Right atrium auricular region (tissue), 2 donors: ENCODE data around the gene RNF40. TPM values are rescaled to one million over a fixed set of nuclear protein-coding genes. Genes with fewer than 3 reads are reported as not detected.

ENCODE experiments used
- DNase-seq: peaks from one replicate; pipeline ENCODE4 v3.0.0-alpha.2; 2019; ENCODE audit warnings: low spot score
- H3K27ac ChIP-seq, 2 donors: fragments of 200-600 bp; sonication (generic); 1 replicate in 1 of 2; 2 replicates in 1 of 2; pipeline ENCODE4 v1.5.1; 2016 to 2019
- H3K27me3 ChIP-seq, 2 donors: fragments of 200-600 bp; sonication (generic); one replicate each; pipeline versions ENCODE4 v1.5.1 to v1.6.0; 2017 to 2019
- H3K36me3 ChIP-seq: fragments of 200-600 bp; sonication (generic); one replicate; pipeline ENCODE4 v1.5.1; 2016
- H3K4me1 ChIP-seq, 2 donors: fragments of 200-600 bp; sonication (generic); one replicate each; pipeline versions ENCODE4 v1.5.1 to v1.6.0; 2017 to 2019
- H3K4me3 ChIP-seq, 2 donors: fragments of 200-600 bp; sonication (generic); 1 replicate in 1 of 2; 2 replicates in 1 of 2; pipeline ENCODE4 v1.5.1; 2017 to 2019; ENCODE audit warnings: mild to moderate bottlenecking in 1 of 2, moderate library complexity in 1 of 2
- H3K9me3 ChIP-seq, 2 donors: fragments of 200-600 bp; sonication (generic); one replicate each; pipeline ENCODE4 v1.5.1; 2019
- total RNA-seq, 2 donors: library from RNA; depleted of rRNA; stranded (reverse); fragments of >200 nt; gene quantifications; one replicate each; pipeline ENCODE4 v1.1.0, GENCODE V29; 2016
- TF ChIP-seq, protein P1 (sequence below), 2 donors: fragments of 200-600 bp; sonication (generic); IDR thresholded peaks; one replicate each; pipeline ENCODE4 v1.5.1; 2019; ENCODE audit warnings: antibody characterized with exemption in 2 of 2

The RNF40 gene
- total RNA-seq, 2 donors from 2014 or later, result 48.5 to 59.5 TPM

GRCh38 chr16:30778549-30779244 is 16.6 kb downstream of the RNF40 start:
- TF ChIP-seq, protein P1, sequence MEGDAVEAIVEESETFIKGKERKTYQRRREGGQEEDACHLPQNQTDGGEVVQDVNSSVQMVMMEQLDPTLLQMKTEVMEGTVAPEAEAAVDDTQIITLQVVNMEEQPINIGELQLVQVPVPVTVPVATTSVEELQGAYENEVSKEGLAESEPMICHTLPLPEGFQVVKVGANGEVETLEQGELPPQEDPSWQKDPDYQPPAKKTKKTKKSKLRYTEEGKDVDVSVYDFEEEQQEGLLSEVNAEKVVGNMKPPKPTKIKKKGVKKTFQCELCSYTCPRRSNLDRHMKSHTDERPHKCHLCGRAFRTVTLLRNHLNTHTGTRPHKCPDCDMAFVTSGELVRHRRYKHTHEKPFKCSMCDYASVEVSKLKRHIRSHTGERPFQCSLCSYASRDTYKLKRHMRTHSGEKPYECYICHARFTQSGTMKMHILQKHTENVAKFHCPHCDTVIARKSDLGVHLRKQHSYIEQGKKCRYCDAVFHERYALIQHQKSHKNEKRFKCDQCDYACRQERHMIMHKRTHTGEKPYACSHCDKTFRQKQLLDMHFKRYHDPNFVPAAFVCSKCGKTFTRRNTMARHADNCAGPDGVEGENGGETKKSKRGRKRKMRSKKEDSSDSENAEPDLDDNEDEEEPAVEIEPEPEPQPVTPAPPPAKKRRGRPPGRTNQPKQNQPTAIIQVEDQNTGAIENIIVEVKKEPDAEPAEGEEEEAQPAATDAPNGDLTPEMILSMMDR (IDR thresholded peaks at IDR 0.05), result no peak
- Histone ChIP-seq H3K36me3 (peaks cover 29% of the 10 kb centered on the region), H3K27me3 (no peaks in the 10 kb centered on the region), H3K4me1 (peaks cover 0 to 35% of the 10 kb centered on the region in 2 donors), H3K9me3 (no peaks in the 10 kb centered on the region), H3K27ac (peak overlapping the region in 1 of 2 donors; percentile 16), H3K4me3 (no peak overlapping the region)
- DNase-seq, result no peak

DNA sequence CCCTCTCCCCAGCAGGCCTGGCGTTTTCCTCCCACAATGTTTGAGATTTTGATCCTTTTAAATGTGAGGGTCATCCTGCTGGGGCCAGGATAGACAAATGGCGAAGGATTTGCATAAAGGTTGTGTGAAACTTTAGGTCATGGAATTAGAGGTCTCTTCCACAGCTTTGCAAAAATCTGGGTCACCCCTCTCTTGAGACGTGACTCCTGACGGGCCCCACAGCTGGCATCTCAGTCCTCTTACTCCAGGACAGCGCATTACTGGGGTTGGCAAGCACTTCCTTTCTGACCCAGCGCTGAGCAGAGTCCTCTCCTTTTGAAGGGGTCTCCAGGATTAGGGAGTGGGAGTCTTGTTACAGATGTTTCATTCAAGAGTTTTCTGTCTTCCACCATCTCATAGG is 17.5 kb downstream of the RNF40 start:
- Histone ChIP-seq H3K36me3 (peaks cover 25% of the 10 kb centered on the region), H3K27ac (no peak overlapping the region), H3K9me3 (no peaks in the 10 kb centered on the region), H3K27me3 (no peaks in the 10 kb centered on the region), H3K4me1 (peaks cover 0 to 28% of the 10 kb centered on the region in 2 donors), H3K4me3 (no peak overlapping the region)
- no peak for DNase-seq
- TF ChIP-seq, protein P1 (IDR thresholded peaks at IDR 0.05), result no peak

GRCh38 chr16:30780021-30780420 is 17.9 kb downstream of the RNF40 start:
- Histone ChIP-seq H3K4me3 (no peak overlapping the region), H3K4me1 (peaks cover 0 to 24% of the 10 kb centered on the region in 2 donors), H3K36me3 (peaks cover 25% of the 10 kb centered on the region), H3K27ac (no peak overlapping the region), H3K9me3 (no peaks in the 10 kb centered on the region), H3K27me3 (no peaks in the 10 kb centered on the region)
- no peak for DNase-seq
- TF ChIP-seq, protein P1 (IDR thresholded peaks at IDR 0.05), result no peak

DNA sequence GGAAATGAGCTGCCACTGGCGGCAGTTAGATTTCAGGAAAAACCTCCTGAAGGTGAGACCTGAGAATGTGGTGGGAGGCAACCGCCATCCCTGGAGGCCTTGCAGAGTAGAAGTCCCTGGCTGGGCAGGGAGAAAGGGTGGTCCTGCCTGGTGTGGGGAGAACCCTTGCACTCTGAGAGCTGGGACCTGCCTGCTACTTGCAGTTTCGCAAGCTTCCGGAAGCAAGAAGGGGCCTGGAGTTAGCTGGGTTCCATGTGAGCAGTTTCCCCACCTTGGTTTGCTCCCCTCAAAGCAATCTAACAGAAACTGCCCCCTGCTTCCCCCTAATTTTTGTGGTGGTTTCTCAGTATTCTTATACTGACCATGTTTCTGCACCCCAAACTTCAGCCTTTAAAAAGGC is 18.4 kb downstream of the RNF40 start:
- DNase-seq, result no peak
- no peak overlapping the region for H3K27ac ChIP-seq
- H3K27me3 ChIP-seq, result no peaks in the 10 kb centered on the region
- no peaks in the 10 kb centered on the region for H3K9me3 ChIP-seq
- TF ChIP-seq, protein P1 (IDR thresholded peaks at IDR 0.05), result no peak
- peaks cover 25% of the 10 kb centered on the region for H3K36me3 ChIP-seq
- H3K4me1 ChIP-seq, result peaks cover 0 to 26% of the 10 kb centered on the region in 2 donors
- H3K4me3 ChIP-seq, result no peak overlapping the region

DNA sequence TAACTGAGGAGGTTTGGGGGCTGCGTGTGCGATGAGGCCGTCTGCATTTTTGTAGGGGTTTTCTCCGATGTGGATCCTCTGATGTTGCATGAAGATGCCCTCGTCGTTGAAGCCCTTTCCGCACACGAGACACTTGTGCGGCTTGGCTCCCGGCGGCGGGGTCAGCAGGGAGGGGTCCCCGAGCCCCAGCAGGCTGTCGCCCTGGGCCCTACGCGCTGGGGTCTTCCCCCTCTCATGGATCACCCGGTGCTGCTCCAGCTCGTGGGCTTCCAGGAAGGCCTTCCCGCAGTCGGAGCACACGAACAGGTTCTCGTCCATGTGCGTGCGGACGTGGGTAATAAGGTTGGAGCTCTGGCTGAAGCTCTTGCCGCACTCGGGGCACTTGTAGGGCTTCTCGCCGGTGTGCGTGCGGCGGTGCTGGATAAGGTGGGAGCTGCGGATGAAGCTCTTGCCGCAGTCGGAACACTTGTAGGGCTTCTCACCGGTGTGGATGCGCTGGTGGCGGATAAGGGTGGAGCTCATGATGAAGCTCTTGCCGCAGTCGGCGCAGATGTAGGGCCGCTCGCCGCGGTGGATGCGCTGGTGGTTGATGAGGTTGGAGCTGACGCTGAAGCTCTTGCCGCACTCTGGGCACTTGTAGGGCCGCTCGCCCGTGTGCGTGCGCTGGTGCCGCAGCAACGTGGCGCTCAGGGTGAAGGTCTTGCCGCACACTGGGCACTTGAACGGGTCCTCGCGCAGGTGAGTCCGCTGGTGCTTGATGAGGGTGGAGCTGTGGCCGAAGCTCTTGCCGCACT is 20.6 kb downstream of the RNF40 start:
- Histone ChIP-seq H3K4me3 (no peak overlapping the region), H3K27me3 (no peaks in the 10 kb centered on the region), H3K27ac (no peak overlapping the region), H3K36me3 (peaks cover 25% of the 10 kb centered on the region), H3K9me3 (no peaks in the 10 kb centered on the region), H3K4me1 (peaks cover 0 to 22% of the 10 kb centered on the region in 2 donors)
- DNase-seq, result no peak
- TF ChIP-seq, protein P1 (IDR thresholded peaks at IDR 0.05), result no peak
